ENCODE results near the gene ARID1B.
"Not testable (repeated sequence)": the region's sequence is repeated elsewhere in the genome, so short reads cannot be mapped to it uniquely, and the experiment has no call there.

The ARID1B gene

DNA sequence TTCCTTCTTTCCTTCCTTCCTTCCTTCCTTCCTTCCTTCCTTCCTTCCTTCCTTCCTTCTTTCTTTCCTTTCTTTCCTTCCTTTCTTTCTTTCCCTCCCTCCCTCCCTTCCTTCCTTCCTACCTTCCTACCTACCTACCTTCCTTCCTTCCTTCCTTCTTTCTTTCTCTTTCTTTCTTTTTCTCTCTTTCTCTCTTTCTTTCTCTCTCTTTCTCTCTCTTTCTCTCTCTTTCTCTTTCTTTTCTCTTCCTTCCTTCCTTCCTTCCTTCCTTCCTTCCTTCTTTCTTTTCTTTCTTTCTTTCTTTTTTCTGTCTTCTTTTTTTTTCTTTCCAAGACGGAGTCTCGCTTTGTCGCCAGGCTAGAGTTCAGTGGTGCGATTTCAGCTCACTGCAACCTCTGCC lies 262.5 kb downstream of the ARID1B start:
- H3K9me3 Mint-ChIP-seq; DNase-seq (ENCODE audit: low spot score in 2 of 2); ATAC-seq; H3K4me3 Mint-ChIP-seq: not testable (repeated sequence)
- H3K36me3 Mint-ChIP-seq: peaks cover 13% of the 10 kb centered on the region
- peak overlapping the region; percentile 78 for H3K27ac Mint-ChIP-seq
- H3K4me1 Mint-ChIP-seq: peaks cover 15% of the 10 kb centered on the region

DNA sequence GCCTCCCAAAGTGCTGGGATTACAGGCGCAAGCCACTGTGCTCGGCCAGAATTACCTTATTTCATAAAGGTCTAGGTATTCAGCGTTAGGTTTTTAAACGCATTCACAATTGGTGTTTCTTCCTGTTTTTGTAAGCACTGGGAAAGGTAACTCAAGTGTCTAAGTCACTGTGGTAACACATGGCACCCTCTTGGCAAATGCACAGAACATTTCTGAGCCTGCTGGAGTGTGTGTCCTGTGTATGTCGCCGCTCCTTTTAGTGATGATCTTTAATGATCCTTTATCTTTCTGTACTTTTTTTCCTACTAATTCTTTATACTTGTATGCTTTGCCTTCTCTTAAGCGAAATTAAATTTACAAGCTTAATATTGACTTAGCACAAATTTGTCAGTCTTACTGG lies 263.0 kb downstream of the ARID1B start:
- H3K4me1 Mint-ChIP-seq: peaks cover 15% of the 10 kb centered on the region
- no peak for DNase-seq (ENCODE audit: low spot score in 2 of 2)
- ATAC-seq: no peak
- peak overlapping the region; percentile 78 for H3K27ac Mint-ChIP-seq
- no peaks in the 10 kb centered on the region for H3K9me3 Mint-ChIP-seq
- no peak overlapping the region for H3K4me3 Mint-ChIP-seq
- peaks cover 13% of the 10 kb centered on the region for H3K36me3 Mint-ChIP-seq

DNA sequence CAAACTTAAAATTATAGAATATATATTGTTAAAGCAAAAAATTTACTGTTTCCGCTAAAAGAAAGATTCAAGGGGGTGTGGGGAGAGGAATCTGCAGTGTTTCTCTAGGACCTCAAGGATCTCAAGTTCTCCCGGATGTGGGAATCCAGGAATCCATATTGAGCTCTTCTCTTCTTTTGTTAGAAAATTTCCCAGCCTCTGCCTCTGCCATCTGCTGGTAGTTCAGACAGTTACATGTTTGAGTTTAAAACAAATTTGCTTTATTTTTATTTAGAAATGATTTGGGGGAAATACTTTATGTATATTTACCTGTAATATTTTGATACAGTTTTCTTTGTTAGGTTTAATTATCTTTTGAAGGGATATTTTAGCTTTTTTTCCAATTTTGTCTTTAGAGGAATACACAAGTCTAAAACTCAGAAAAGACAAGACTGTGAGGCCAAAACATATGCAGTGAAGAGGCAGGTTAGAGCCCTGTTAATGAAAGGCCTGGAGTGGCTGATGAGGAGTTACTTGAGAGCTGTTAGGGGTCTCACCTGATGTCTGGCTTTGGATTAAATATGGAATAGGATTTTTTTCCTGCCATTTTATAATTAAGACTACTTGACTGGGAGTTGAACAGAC lies 268.8 kb downstream of the ARID1B start:
- DNase-seq (ENCODE audit: low spot score in 2 of 2) (no peak), ATAC-seq (no peak)
- peaks cover 21% of the 10 kb centered on the region for H3K4me1 Mint-ChIP-seq
- H3K4me3 Mint-ChIP-seq: no peak overlapping the region
- H3K36me3 Mint-ChIP-seq: peaks cover 7% of the 10 kb centered on the region
- H3K9me3 Mint-ChIP-seq: no peaks in the 10 kb centered on the region
- H3K27ac Mint-ChIP-seq: no peak overlapping the region

DNA sequence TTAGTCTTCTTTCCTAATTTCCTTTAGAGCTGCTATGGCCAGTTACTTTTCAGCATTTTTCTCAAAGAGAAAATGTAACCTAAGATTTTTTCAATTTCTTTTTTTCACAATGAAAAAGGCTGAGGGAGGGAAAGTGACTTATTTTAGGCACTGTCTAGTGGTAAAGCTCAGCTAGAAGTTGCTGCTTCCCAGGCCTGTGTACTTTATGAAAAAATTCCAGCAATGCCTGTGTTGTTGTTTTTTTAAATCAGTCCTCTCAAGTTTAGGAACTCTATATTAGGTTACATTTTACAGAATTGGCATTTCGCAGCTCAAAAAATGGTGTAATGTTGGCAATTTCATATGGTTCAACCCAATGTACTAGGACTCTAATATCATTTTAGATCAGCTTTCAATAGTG lies 269.6 kb downstream of the ARID1B start:
- peaks cover 21% of the 10 kb centered on the region for H3K4me1 Mint-ChIP-seq
- no peak overlapping the region for H3K27ac Mint-ChIP-seq
- no peaks in the 10 kb centered on the region for H3K9me3 Mint-ChIP-seq
- H3K36me3 Mint-ChIP-seq: peaks cover 7% of the 10 kb centered on the region
- H3K4me3 Mint-ChIP-seq: no peak overlapping the region
- no peak for DNase-seq (ENCODE audit: low spot score in 2 of 2)
- ATAC-seq: no peak

DNA sequence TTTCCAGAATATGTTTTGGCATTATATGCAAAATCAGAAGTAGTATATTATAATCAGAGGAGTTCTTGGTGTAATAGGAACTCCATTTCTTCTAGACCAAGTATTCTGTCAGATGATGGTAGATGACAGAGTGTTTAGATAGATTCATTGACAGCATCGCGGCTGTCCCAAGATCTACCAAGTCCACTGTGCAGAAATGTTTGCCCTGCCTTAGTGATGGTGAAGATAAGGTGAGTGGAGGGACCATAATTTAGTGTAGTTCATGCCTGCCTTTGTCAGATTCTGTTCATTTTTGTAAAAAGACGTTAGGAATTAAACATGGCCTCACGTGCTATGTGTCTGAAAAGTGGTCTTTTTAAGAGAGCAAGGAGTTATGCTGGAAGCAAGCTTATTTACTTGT lies 270.1 kb downstream of the ARID1B start:
- peaks cover 7% of the 10 kb centered on the region for H3K36me3 Mint-ChIP-seq
- no peak for DNase-seq (ENCODE audit: low spot score in 2 of 2)

DNA sequence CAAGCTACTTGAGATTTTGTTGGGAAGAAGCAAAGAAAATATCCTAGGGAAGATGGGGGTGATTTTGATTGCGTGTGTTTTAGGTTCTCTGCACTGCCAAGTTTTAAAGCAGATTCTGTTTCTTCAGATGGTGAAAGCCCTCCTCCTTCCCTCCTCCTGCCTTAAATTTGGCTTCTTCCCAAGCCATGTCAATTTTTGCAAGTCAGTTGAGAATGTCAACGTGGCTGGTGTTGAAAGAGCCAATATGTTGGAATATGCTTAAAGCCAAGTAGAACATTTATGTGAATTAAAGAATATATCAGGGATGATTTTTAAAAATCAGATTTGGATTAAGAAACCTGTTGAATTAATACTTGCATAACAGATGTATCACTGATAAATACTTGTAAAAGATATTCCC lies 270.8 kb downstream of the ARID1B start:
- DNase-seq (ENCODE audit: low spot score in 2 of 2) (no peak), ATAC-seq (no peak)
- Mint-ChIP-seq H3K9me3 (no peaks in the 10 kb centered on the region), H3K4me3 (no peak overlapping the region), H3K36me3 (peaks cover 5% of the 10 kb centered on the region), H3K4me1 (peaks cover 17% of the 10 kb centered on the region), H3K27ac (no peak overlapping the region)

More for the DNA sequence above, 270.1 kb downstream of the ARID1B start:
- Mint-ChIP-seq H3K27ac (no peak overlapping the region), H3K4me1 (peaks cover 17% of the 10 kb centered on the region), H3K4me3 (no peak overlapping the region), H3K9me3 (no peaks in the 10 kb centered on the region)
- ATAC-seq: no peak

DNA sequence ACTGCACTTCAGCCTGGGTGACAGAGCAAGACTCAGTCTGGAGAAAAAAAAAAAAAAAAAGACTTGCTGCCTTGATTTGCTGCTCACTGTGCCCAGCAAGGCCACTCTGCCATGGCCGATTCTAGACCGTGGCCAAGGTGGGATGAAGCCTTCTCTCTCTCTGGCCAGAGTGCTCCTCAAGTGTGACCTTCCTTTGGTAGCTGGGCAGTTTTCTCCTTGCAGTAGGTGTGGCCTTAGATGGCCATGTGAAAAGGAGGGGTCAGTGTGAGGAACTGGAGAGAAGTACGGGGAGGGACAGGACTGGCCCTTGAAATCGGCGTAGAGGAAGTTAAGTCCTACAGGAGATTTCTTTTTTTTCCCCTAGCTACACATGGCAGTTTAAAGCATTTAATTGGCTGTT lies 272.0 kb downstream of the ARID1B start:
- Mint-ChIP-seq H3K36me3 (peaks cover under 1% of the 10 kb centered on the region), H3K4me1 (peaks cover 19% of the 10 kb centered on the region), H3K9me3 (no peaks in the 10 kb centered on the region), H3K4me3 (no peak overlapping the region), H3K27ac (peak overlapping the region; percentile 63)
- no peak for DNase-seq (ENCODE audit: low spot score in 2 of 2)
- no peak for ATAC-seq

DNA sequence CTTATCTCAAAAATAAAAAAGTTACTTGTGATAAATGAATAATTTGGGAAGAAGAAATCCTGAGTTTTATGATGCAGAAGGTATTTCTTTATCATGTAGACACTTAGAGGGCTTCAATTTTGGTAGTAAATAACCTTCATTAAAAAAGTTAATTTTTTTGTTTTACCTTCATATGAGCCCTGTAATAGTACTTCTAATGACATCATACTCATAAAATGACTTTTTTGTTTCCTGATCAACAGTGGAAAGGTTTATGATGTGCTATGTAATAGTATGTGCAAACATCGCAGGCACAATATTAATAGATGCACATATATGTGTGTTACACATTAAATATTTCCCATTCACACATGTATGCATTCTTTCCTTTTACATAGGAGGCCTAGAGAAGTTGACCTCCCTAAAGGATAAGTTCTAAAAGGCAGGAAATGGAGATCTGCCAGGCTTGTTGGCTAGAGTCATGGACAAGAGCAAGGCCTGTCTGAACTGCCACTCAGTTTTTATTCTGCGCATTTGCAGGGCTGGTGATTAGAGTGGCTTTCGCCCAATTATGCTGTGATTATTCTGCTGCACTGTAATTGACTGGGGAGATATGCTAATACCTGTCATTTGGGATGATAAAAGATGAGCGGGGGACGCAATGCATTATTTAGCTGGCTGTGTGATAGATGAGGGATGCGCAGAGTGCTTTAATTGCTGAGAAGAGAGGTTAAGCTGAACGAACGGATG lies 273.5 kb downstream of the ARID1B start:
- H3K36me3 Mint-ChIP-seq: peaks cover 6% of the 10 kb centered on the region
- H3K4me3 Mint-ChIP-seq: no peak overlapping the region
- no peak overlapping the region for H3K27ac Mint-ChIP-seq
- H3K4me1 Mint-ChIP-seq: peaks cover 30% of the 10 kb centered on the region
- H3K9me3 Mint-ChIP-seq: no peaks in the 10 kb centered on the region
- no peak for DNase-seq (ENCODE audit: low spot score in 2 of 2)
- ATAC-seq: no peak

DNA sequence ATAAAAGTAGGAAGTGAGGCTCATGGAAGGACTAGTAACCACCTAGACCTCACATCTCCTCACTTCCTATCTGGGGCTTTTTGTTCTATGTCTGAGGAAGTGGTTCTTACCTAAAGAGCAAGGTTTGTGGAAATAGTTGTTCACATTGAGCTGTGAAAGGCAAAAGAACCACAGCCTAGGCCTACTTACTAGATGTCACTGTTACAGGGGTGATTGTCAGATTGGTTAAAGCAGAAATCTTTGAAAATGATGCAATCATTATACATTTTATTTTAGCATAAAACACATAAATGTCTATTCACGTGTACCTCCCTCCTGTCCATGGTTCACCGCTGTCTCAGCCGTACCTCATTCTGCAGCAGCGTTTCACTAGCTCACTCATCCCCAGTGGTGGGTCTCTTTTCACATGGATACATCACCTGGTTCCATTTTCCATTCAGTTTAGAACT lies 277.4 kb downstream of the ARID1B start:
- H3K27ac Mint-ChIP-seq: peak overlapping the region; percentile 92

DNA sequence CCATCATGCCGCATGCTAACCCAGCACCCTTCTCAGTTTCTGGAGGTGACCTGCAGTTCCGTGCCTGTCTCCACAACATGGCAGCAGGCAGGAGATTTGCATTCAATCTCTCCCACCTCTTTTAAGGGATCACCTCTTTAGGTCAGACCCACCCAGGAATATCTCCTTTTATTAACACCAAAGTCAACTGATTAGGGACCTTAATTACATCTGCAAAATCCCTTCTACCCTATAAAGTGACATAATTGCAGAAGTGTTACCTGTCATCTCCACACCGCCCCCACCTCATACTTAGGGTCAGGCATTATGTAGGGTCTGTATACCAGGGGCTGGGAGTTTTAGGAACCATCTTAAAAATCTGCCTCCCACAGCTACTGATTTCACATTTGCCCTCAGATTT lies 278.7 kb downstream of the ARID1B start:
- Mint-ChIP-seq H3K4me3 (peak overlapping the region; percentile 52), H3K9me3 (no peaks in the 10 kb centered on the region), H3K4me1 (peaks cover 44% of the 10 kb centered on the region), H3K36me3 (peaks cover 12% of the 10 kb centered on the region), H3K27ac (peak overlapping the region; percentile 92)
- no peak for ATAC-seq
- no peak for DNase-seq (ENCODE audit: low spot score in 2 of 2)

More for the DNA sequence above, 277.4 kb downstream of the ARID1B start:
- H3K9me3 Mint-ChIP-seq: no peaks in the 10 kb centered on the region
- ATAC-seq: peak; percentile 93
- peaks cover 39% of the 10 kb centered on the region for H3K4me1 Mint-ChIP-seq
- peak overlapping the region; percentile 52 for H3K4me3 Mint-ChIP-seq
- H3K36me3 Mint-ChIP-seq: peaks cover 12% of the 10 kb centered on the region
- DNase-seq (ENCODE audit: low spot score in 2 of 2): no peak

DNA sequence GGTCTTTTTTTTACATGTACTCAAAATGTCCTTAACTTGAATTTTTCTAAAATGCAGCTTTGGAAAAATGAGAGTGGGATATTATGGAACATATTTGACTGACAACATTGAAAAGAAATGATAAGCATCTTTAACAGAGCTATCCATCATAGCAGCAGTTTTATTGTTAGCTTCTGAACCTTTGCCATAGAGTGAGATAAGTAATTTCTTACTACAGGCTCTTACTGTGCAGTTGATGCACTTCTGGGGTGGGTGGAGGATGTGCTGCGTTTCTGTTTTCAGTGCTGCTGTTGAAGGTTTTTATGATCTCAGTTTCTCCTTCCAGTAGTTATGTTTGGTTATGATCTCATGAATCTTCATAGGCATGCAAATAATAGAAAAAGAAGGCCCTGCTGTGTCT lies 279.1 kb downstream of the ARID1B start:
- Mint-ChIP-seq H3K36me3 (peaks cover 12% of the 10 kb centered on the region), H3K4me1 (peaks cover 42% of the 10 kb centered on the region), H3K4me3 (peak overlapping the region; percentile 52), H3K9me3 (no peaks in the 10 kb centered on the region), H3K27ac (peak overlapping the region; percentile 92)
- peak; percentile 85 for ATAC-seq
- DNase-seq (ENCODE audit: low spot score in 2 of 2): no peak

DNA sequence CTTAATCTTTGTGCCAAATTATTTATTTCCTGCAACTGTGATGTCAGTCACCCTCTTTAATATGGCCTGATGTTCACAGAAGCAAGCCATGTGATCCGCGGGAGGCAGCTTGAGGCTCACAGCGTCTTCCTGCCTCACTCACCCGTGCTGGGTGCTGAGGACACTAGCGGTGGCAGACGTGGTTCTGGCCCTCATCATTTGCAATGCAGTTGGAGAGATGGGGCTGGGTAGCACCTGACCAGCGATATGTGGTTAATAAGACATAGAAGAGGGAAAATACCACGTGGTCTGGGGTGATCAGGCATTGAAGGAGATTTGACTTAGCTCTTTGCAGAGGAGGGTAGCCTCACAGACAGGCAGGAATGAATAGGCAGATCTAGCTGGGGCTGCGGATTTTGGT lies 281.4 kb downstream of the ARID1B start:
- ATAC-seq (no peak), DNase-seq (ENCODE audit: low spot score in 2 of 2) (no peak)
- Mint-ChIP-seq H3K4me1 (peaks cover 47% of the 10 kb centered on the region), H3K4me3 (no peak overlapping the region), H3K27ac (no peak overlapping the region), H3K9me3 (no peaks in the 10 kb centered on the region), H3K36me3 (peaks cover 12% of the 10 kb centered on the region)

DNA sequence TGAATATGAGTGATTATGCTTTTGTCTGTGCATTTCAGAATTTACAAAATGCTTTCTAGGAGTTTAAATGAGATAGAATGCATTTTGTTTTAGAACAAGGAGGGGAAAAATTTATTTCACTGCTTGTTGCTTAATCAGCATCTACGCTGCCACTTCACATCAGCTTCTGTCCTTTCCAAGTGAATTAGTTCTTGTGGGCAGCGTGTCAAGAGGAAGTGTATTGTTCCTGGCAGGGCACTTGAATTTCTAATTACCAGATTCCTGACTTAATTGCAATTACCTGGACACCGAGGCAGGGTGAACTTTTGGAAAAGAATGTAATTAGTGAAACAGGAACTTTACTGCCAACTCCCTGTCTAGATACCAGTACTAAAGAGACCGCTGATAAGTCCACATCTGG lies 282.6 kb downstream of the ARID1B start:
- H3K27ac Mint-ChIP-seq: no peak overlapping the region
- no peak for DNase-seq (ENCODE audit: low spot score in 2 of 2)
- H3K36me3 Mint-ChIP-seq: peaks cover 6% of the 10 kb centered on the region
- ATAC-seq: no peak
- H3K4me3 Mint-ChIP-seq: no peak overlapping the region
- H3K9me3 Mint-ChIP-seq: no peaks in the 10 kb centered on the region
- peaks cover 43% of the 10 kb centered on the region for H3K4me1 Mint-ChIP-seq

DNA sequence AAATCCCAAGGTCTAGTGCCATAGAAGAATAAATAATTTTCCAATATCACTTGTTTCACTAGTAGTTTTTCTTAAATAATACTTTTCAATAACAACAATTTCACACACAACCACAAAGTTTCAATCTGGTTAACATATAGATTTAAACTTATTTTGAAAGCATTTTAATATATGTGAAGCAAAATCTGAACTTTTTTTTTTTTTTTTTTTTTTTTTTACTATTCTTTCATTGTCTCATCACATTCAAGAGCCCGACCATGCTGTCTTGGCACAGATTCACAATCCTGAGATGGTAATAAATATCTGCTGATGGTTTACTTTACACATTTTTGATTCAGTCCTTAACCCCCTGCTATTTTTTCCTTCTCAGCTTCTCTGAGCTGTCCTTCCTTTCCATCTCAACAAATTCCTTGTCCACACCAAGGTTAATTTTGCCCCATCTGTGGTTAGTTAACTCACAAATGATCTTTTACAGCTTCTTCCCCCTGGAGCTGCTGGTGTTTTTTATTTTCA lies 283.3 kb downstream of the ARID1B start:
- Mint-ChIP-seq H3K27ac (peak overlapping the region; percentile 36), H3K4me1 (peaks cover 36% of the 10 kb centered on the region), H3K9me3 (no peaks in the 10 kb centered on the region), H3K4me3 (no peak overlapping the region), H3K36me3 (peaks cover 6% of the 10 kb centered on the region)
- DNase-seq (ENCODE audit: low spot score in 2 of 2): no peak
- no peak for ATAC-seq

DNA sequence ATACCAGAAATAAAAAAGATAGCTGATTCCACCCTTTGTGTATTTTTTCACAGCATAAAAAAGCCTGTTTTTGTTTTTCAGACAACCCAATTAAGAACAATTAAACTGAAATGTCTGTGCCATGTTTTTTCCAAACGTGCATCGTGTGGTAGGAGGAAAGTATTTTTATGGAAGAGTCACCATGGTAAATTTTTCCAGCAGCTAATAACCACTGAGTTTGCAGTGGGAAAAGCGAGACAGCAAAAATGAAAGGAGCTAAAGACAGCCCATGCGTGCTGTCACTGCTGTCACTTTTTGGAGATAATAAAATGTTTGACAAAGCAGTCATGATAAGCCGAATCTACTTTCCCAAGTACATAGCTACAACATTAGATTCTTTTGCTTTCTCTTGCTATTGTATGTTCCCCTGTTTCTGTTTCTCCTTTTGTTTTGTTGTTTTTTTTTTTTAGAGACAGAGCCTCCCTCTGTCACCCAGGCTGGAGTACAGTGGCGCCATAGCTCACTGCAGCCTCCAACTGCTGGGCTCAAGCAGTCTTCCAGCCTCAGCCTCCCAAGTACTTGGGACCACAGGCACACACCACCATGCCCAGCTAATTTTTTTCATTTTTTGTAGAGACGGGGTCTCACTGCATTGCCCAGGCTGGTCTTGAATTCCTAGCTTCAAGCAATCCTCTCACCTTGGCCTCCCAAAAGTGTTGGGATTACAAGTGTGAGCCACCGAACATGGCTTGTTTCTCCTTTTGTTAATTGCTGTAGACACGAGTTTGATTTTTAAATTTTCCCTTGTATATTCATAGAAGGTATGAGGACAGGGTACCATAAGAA lies 284.8 kb downstream of the ARID1B start:
- no peak for DNase-seq (ENCODE audit: low spot score in 2 of 2)
- Mint-ChIP-seq H3K9me3 (no peaks in the 10 kb centered on the region), H3K4me1 (peaks cover 33% of the 10 kb centered on the region), H3K4me3 (no peak overlapping the region), H3K36me3 (peaks cover 6% of the 10 kb centered on the region), H3K27ac (no peak overlapping the region)
- ATAC-seq: no peak

Measured in stimulated activated effector memory CD8-positive, alpha-beta T cell treated with anti-CD3 and anti-CD28 coated beads, Interleukin-12 subunit alpha, Interleukin-12 subunit beta, amount 100 ng/mL, for 72 hours (primary cell).